ENCODE data around the gene RHBDD2. TPM values are rescaled to one million over a fixed set of nuclear protein-coding genes. Genes with fewer than 3 reads are reported as not detected.

Gene RHBDD2
- total and polyA plus RNA-seq, 10 of the 15 experiments (the other 5 are each of a cell fraction or from before 2014, with no cell fraction given): 3.9 to 39.8 (median 16.9) TPM

DNA sequence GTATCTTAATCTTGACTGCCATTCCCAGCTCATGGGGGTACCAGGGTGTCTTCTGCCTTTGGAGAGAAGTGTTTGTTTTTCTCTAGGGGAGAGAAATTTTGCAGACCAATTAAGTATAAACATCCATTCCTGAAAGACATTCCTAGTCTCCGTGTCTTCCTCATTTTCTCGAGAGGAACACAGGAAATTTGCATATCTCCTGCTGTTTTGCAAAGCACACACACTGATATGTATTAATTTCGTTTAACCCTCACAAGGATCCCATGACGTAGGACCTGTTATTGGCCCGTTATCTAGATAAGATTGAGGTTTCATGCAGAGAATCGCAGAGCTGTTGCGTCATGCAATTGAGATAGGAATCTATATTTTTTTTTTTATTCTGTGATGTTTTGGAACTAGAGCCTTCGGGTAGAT is 944 bp downstream of the RHBDD2 start:
- peak overlapping the region; percentile 78 for H3K4me2 ChIP-seq (ENCODE audit: control insufficient read depth, insufficient read depth)
- H2AFZ ChIP-seq (ENCODE audit: control insufficient read depth, low read depth, low read length): peak overlapping the region; percentile 96; the same call in 1 of the 2 replicates
- SMC1A ChIA-PET (ENCODE audit: uncharacterized antibody, unreplicated experiment): interaction anchor here (1.2 kb wide), 1 partner anchor 140 kb away, joined by 4 read pairs; no protein-coding TSS in a partner anchor
- intact Hi-C loops (cut with micrococcal nuclease; ENCODE audit: unreplicated experiment) (loop anchor here (2.0 kb wide), 1 partner anchor 35 kb away; the partner anchor contains the start of gene POR), in situ Hi-C loops (cut with MboI) (no loop called here)
- no peak for DNase-seq (ENCODE audit: low read depth, low spot score)
- BruUV-seq (replicated peaks): TSS peak; percentile 70
- WGBS (ENCODE audit: insufficient coverage, insufficient replicate concordance, low lambda C conversion rate, missing lambda C conversion rate): 34% methylated on average over 8 of the region's 8 CpGs
- RAD21 ChIA-PET (ENCODE audit: unreplicated experiment): interaction anchor here (3.0 kb wide), 1 partner anchor 140 kb away, joined by 13 read pairs; no protein-coding TSS in a partner anchor
- no peak for ATAC-seq
- FAIRE-seq: no peak
- CTCF ChIA-PET: interaction anchor here (1.2 to 1.4 kb wide), 2 partner anchors 140 to 141 kb away, joined by 3 read pairs; no protein-coding TSS in a partner anchor
- H3K36me3 ChIP-seq (ENCODE audit: control insufficient read depth in 2 of 2, insufficient read depth in 2 of 2, low read length in 1 of 2): peaks cover 3 to 10% of the 10 kb centered on the region in 2 experiments; a peak in 3 of 4 replicates
- H3K79me2 ChIP-seq (ENCODE audit: control insufficient read depth, insufficient read depth, low read length): peaks cover 13% of the 10 kb centered on the region
- no peaks in the 10 kb centered on the region for H4K20me1 ChIP-seq (ENCODE audit: control insufficient read depth, insufficient read depth)
- H3K4me1 ChIP-seq (ENCODE audit: control insufficient read depth, insufficient read depth, low read length): peaks cover 8% of the 10 kb centered on the region
- H3K27me3 ChIP-seq (replicated peaks in 1 of 2; ENCODE audit: control insufficient read depth in 2 of 2, insufficient read depth in 2 of 2, low read length in 1 of 2): no peaks in the 10 kb centered on the region
- TF ChIP-seq NR2C2 (IDR thresholded peaks at IDR 0.05; ENCODE audit: borderline replicate concordance, control insufficient read depth, insufficient read length, low read depth): no peak
- no peak for TF ChIP-seq POLR2A (IDR thresholded peaks at IDR 0.05; ENCODE audit: low read depth, low read length)
- TF ChIP-seq SUZ12 (IDR thresholded peaks at IDR 0.05; ENCODE audit: unreplicated experiment): no peak
- H3K9me3 ChIP-seq (replicated peaks; ENCODE audit: control insufficient read depth, insufficient read depth, low read length): no peaks in the 10 kb centered on the region
- peak overlapping the region; percentile 76 for H3K27ac ChIP-seq (ENCODE audit: control insufficient read depth, insufficient read depth)
- POLR2A ChIA-PET: interaction anchor here (0.6 to 3.5 kb wide), 2 partner anchors 28 to 36 kb away, joined by 3 to 27 read pairs; partner anchors contain the start of gene POR
- peak overlapping the region; percentile 73 for H3K9ac ChIP-seq (ENCODE audit: control insufficient read depth, insufficient read depth, low read length)
- peak overlapping the region; percentile 95 for H3K4me3 ChIP-seq

DNA sequence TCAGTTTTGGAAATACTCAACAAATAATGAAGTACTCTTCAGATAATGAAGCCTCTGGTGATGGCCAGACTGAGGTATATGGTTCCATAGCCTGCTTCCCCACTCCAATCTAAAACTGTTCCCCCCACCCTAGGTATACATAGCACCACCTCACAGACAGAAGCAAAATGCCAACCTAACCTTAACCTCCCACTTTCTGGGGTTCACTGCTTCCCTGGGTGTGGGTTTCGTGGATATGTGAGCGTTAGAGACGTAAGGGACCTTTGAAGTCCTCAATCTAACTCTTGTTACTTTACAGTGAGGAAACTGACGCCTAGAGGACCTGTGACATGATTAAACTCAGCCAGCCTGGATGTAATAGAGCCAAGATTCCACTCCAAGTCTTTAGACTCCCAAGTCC is 1.4 kb downstream of the RHBDD2 start:
- H3K27ac ChIP-seq (ENCODE audit: control insufficient read depth, insufficient read depth): no peak overlapping the region
- peaks cover 6 to 10% of the 10 kb centered on the region in 2 experiments; a peak in 3 of 4 replicates for H3K36me3 ChIP-seq (ENCODE audit: control insufficient read depth in 2 of 2, insufficient read depth in 2 of 2, low read length in 1 of 2)
- RAD21 ChIA-PET (ENCODE audit: unreplicated experiment): interaction anchor here (3.0 kb wide), 1 partner anchor 140 kb away, joined by 13 read pairs; no protein-coding TSS in a partner anchor
- SMC1A ChIA-PET (ENCODE audit: uncharacterized antibody, unreplicated experiment): interaction anchor here (1.2 kb wide), 1 partner anchor 140 kb away, joined by 4 read pairs; no protein-coding TSS in a partner anchor
- H3K79me2 ChIP-seq (ENCODE audit: control insufficient read depth, insufficient read depth, low read length): peaks cover 13% of the 10 kb centered on the region
- H3K9ac ChIP-seq (ENCODE audit: control insufficient read depth, insufficient read depth, low read length): no peak overlapping the region
- H2AFZ ChIP-seq (ENCODE audit: control insufficient read depth, low read depth, low read length): no peak overlapping the region
- BruUV-seq (replicated peaks): no TSS peak
- 98% methylated on average over 4 of the region's 4 CpGs for WGBS (ENCODE audit: insufficient coverage, insufficient replicate concordance, low lambda C conversion rate, missing lambda C conversion rate)
- H3K27me3 ChIP-seq (replicated peaks in 1 of 2; ENCODE audit: control insufficient read depth in 2 of 2, insufficient read depth in 2 of 2, low read length in 1 of 2): no peaks in the 10 kb centered on the region
- intact Hi-C loops (cut with micrococcal nuclease; ENCODE audit: unreplicated experiment) (no loop called here), in situ Hi-C loops (cut with MboI) (no loop called here)
- no peaks in the 10 kb centered on the region for H3K9me3 ChIP-seq (replicated peaks; ENCODE audit: control insufficient read depth, insufficient read depth, low read length)
- POLR2A ChIA-PET: interaction anchor here (3.5 kb wide), 1 partner anchor 36 kb away, joined by 27 read pairs; the partner anchor contains the start of gene POR
- CTCF ChIA-PET: interaction anchor here (1.4 kb wide), 1 partner anchor 140 kb away, joined by 3 read pairs; no protein-coding TSS in a partner anchor
- H3K4me3 ChIP-seq: peak overlapping the region; percentile 95
- DNase-seq (ENCODE audit: low read depth, low spot score) (no peak), ATAC-seq (no peak), FAIRE-seq (no peak)
- H3K4me1 ChIP-seq (ENCODE audit: control insufficient read depth, insufficient read depth, low read length): peaks cover 8% of the 10 kb centered on the region
- no peaks in the 10 kb centered on the region for H4K20me1 ChIP-seq (ENCODE audit: control insufficient read depth, insufficient read depth)
- H3K4me2 ChIP-seq (ENCODE audit: control insufficient read depth, insufficient read depth): peak overlapping the region; percentile 78
- TF ChIP-seq, protein P1, sequence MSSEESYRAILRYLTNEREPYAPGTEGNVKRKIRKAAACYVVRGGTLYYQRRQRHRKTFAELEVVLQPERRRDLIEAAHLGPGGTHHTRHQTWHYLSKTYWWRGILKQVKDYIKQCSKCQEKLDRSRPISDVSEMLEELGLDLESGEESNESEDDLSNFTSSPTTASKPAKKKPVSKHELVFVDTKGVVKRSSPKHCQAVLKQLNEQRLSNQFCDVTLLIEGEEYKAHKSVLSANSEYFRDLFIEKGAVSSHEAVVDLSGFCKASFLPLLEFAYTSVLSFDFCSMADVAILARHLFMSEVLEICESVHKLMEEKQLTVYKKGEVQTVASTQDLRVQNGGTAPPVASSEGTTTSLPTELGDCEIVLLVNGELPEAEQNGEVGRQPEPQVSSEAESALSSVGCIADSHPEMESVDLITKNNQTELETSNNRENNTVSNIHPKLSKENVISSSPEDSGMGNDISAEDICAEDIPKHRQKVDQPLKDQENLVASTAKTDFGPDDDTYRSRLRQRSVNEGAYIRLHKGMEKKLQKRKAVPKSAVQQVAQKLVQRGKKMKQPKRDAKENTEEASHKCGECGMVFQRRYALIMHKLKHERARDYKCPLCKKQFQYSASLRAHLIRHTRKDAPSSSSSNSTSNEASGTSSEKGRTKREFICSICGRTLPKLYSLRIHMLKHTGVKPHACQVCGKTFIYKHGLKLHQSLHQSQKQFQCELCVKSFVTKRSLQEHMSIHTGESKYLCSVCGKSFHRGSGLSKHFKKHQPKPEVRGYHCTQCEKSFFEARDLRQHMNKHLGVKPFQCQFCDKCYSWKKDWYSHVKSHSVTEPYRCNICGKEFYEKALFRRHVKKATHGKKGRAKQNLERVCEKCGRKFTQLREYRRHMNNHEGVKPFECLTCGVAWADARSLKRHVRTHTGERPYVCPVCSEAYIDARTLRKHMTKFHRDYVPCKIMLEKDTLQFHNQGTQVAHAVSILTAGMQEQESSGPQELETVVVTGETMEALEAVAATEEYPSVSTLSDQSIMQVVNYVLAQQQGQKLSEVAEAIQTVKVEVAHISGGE (CRISPR knock-in tag; IDR thresholded peaks at IDR 0.05): no peak
- no peak for TF ChIP-seq TBL1XR1 (IDR thresholded peaks at IDR 0.05; ENCODE audit: low read depth, low read length)
- no peak for TF ChIP-seq SMARCA5 (IDR thresholded peaks at IDR 0.05)
- TF ChIP-seq IKZF2 (IDR thresholded peaks at IDR 0.05): no peak
- TF ChIP-seq TCF3 (IDR thresholded peaks at IDR 0.05; ENCODE audit: borderline replicate concordance, insufficient read depth, low read depth, low read length): no peak
- no peak for TF ChIP-seq PAX5 (IDR thresholded peaks at IDR 0.05; ENCODE audit: borderline replicate concordance, low read depth, low read length)
- TF ChIP-seq POLR2AphosphoS2 (IDR thresholded peaks at IDR 0.05; ENCODE audit: low read depth, low read length): no peak
- TF ChIP-seq MEF2A (IDR thresholded peaks at IDR 0.05; ENCODE audit: insufficient read depth, low read depth, low read length): no peak
- no peak for TF ChIP-seq TCF7 (IDR thresholded peaks at IDR 0.05; ENCODE audit: borderline replicate concordance)
- no peak for TF ChIP-seq ZSCAN29 (IDR thresholded peaks at IDR 0.05)
- no peak for TF ChIP-seq GATAD2B (conservative IDR thresholded peaks at IDR 0.05; ENCODE audit: low read depth)
- TF ChIP-seq NFYA (IDR thresholded peaks at IDR 0.05; ENCODE audit: borderline replicate concordance, low read depth, low read length): no peak
- no peak for TF ChIP-seq HDAC2 (IDR thresholded peaks at IDR 0.05)

Measured in GM12878 (cell line).